ENCODE results near the gene RBM44.
"Not testable (repeated sequence)": the region's sequence is repeated elsewhere in the genome, so short reads cannot be mapped to it uniquely, and the experiment has no call there.

RBM44 gene

GRCh38 chr2:237798236-237799059 is at the start of gene RBM44:
Gene RBM44 (plus strand): TSS chr2:237798779. CDS start chr2:237813610, 14,831 bp downstream.
- no peak for DNase-seq

- no peak for DNase-seq
Measured at GRCh38 chr2:237749002-237749401, 49.6 kb upstream of the RBM44 start.

GRCh38 chr2:237749961-237750360 is 48.6 kb upstream of the RBM44 start:
- DNase-seq = no peak

- not testable (repeated sequence) for DNase-seq
Measured at GRCh38 chr2:237750441-237750840, 48.1 kb upstream of the RBM44 start.

GRCh38 chr2:237752761-237753165 is 45.8 kb upstream of the RBM44 start:
- no peak for DNase-seq

- DNase-seq = no peak
Measured at GRCh38 chr2:237754182-237754581, 44.4 kb upstream of the RBM44 start.

GRCh38 chr2:237754626-237755248 is 43.8 kb upstream of the RBM44 start:
- DNase-seq = no peak

- DNase-seq = no peak
Measured at GRCh38 chr2:237757616-237758015, 41.0 kb upstream of the RBM44 start.

GRCh38 chr2:237758185-237758584 is 40.4 kb upstream of the RBM44 start:
- DNase-seq = no peak

GRCh38 chr2:237759176-237759575 is 39.4 kb upstream of the RBM44 start:
- DNase-seq = no peak

- DNase-seq = no peak
Measured at GRCh38 chr2:237760506-237761502, 37.8 kb upstream of the RBM44 start.

- not testable (repeated sequence) for DNase-seq
Measured at GRCh38 chr2:237762291-237763182, 36.0 kb upstream of the RBM44 start.

- DNase-seq = no peak
Measured at GRCh38 chr2:237763812-237764211, 34.8 kb upstream of the RBM44 start.

GRCh38 chr2:237765122-237765521 is 33.5 kb upstream of the RBM44 start:
- DNase-seq = not testable (repeated sequence)

GRCh38 chr2:237765875-237766274 is 32.7 kb upstream of the RBM44 start:
- no peak for DNase-seq

GRCh38 chr2:237766340-237766739 is 32.2 kb upstream of the RBM44 start:
- no peak for DNase-seq

GRCh38 chr2:237772513-237772912 is 26.1 kb upstream of the RBM44 start:
- no peak for DNase-seq

GRCh38 chr2:237773826-237774225 is 24.8 kb upstream of the RBM44 start:
- DNase-seq = no peak

GRCh38 chr2:237774811-237775553 is 23.6 kb upstream of the RBM44 start:
- DNase-seq = peak; percentile 5

GRCh38 chr2:237779521-237779920 is 19.1 kb upstream of the RBM44 start:
- no peak for DNase-seq

- peak; percentile 48 for DNase-seq
Measured at GRCh38 chr2:237782181-237782580, 16.4 kb upstream of the RBM44 start.

All from DMS 273 treated with DMSO at 0.1 percent for 48 hours (cell line).